Muscle layer of colon (tissue), 2 donors: ENCODE results near the gene ERBB4.

Source experiments
- H3K27ac ChIP-seq: one replicate; pipeline ENCODE4 v1.7.0; 2013; ENCODE audit warnings: low read depth, mild to moderate bottlenecking, low read length, moderate library complexity
- H3K27me3 ChIP-seq, 2 donors: one replicate each; pipeline ENCODE4 v1.7.0; 2013; ENCODE audit warnings: low read length in 2 of 2, mild to moderate bottlenecking in 2 of 2; ENCODE audit not compliant: insufficient read depth in 2 of 2, control insufficient read depth in 1 of 2
- H3K36me3 ChIP-seq: one replicate; pipeline ENCODE4 v1.7.0; 2013; ENCODE audit warnings: mild to moderate bottlenecking, low read length; ENCODE audit not compliant: insufficient read depth
- H3K4me1 ChIP-seq: one replicate; pipeline ENCODE4 v1.7.0; 2013; ENCODE audit warnings: mild to moderate bottlenecking, low read length; ENCODE audit not compliant: insufficient read depth
- H3K4me3 ChIP-seq, 2 donors: one replicate each; pipeline ENCODE4 v1.7.0; 2013; ENCODE audit warnings: low read length in 2 of 2, low read depth in 1 of 2, mild to moderate bottlenecking in 1 of 2, moderate library complexity in 1 of 2
- H3K9ac ChIP-seq: one replicate; pipeline ENCODE4 v1.7.0; 2013; ENCODE audit warnings: low read length
- H3K9me3 ChIP-seq: one replicate; pipeline ENCODE4 v1.7.0; 2013; ENCODE audit warnings: mild to moderate bottlenecking, low read length
- donor health status: abdominal sarcoma.
- donor health status: Adenocarcinoma of cecum.

Gene ERBB4

DNA sequence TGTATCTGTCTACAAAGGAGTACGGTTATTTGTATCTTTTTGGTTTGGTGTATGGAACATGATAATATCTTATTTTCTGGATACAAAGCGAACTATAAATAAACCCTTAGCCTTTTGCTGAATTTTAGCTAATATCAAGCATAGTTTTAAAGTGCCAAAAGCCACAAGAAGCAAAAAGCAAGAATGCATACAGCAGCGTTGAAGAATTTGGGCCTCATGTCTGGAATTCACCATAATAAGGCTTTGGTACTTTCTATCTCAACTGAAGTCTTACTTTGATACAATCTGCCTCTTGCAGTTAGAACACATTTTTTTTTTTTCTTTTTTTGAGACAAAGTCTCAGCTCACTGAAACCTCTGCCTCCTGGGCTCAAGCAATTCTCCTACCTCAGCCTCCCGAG lies 151.5 kb downstream of the ERBB4 start:
- Histone ChIP-seq H3K4me1 (no peaks in the 10 kb centered on the region), H3K9ac (no peak overlapping the region), H3K9me3 (no peaks in the 10 kb centered on the region), H3K27me3 (no peaks in the 10 kb centered on the region), H3K4me3 (no peak overlapping the region), H3K36me3 (no peaks in the 10 kb centered on the region), H3K27ac (no peak overlapping the region)

DNA sequence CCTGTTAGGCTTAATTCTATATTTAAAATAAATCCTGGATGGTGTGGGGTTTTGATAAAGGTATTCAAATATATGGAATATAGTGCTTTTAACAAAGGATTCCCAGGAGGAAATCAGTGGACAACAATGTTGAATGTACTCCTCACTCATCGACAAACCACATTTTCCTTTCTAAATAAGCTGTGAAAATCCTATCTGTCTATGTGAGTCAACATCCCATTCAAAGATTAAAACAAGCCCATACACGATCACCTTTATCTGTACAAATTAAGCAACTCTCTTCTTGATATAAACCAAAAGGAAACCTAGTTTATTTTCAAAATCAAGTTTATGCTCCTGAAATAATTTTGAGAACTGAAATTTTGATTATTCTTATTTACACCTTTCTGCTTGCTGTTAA lies 153.4 kb downstream of the ERBB4 start:
- H3K9ac ChIP-seq: no peak overlapping the region
- no peaks in the 10 kb centered on the region for H3K9me3 ChIP-seq
- no peaks in the 10 kb centered on the region for H3K27me3 ChIP-seq
- no peak overlapping the region for H3K4me3 ChIP-seq
- no peaks in the 10 kb centered on the region for H3K4me1 ChIP-seq
- no peaks in the 10 kb centered on the region for H3K36me3 ChIP-seq
- no peak overlapping the region for H3K27ac ChIP-seq

DNA sequence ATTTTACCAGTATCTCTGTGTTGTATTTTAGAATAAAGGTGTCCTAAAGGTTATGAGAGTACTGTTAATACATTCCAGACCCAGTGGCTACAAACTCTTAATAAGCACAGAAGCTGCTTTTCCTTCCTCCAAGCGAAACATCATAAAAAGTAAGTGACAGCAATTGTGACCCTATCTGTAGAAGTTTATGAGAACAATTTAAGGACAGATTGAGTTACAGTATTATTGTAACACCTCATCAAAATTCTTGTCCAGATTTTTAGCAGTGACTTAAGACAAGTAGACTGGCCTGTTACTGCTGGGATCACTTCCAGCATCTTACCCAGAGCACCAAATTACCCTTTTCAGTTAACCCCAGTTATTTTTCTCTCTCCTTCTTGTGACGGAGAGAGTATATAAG lies 154.6 kb downstream of the ERBB4 start:
- Histone ChIP-seq H3K9ac (no peak overlapping the region), H3K27me3 (no peaks in the 10 kb centered on the region), H3K9me3 (no peaks in the 10 kb centered on the region), H3K27ac (no peak overlapping the region), H3K4me3 (no peak overlapping the region), H3K4me1 (no peaks in the 10 kb centered on the region), H3K36me3 (no peaks in the 10 kb centered on the region)

DNA sequence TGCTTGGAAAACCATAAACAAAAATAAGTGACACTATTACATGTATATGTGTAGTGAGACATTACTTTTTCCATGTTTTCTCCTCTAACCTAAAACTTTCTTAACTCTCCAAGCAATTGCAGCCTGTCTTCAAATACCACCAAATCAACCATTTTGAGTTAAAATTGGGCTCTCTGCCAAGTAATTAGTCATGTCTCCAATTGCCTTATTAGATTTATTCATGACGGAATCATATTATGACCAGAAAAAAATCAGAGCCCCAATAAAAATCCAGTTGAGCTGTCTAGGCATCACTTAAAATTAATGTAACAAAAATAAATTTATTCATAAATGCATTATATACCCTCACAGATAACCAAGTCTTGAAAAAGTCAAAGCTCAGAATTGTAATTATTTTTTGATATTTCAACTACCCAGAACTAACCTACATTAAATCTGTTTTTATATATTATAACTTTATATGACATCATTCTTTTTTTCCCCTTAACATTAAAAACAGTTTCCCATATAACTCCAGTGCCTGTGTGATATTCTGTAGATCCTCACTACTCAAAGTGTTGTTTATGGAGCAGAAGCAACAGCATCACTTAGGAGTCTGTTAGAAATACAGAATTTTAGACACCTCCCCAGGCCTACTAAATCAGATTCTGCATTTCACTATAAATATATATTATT lies 157.0 kb downstream of the ERBB4 start:
- Histone ChIP-seq H3K27me3 (no peaks in the 10 kb centered on the region), H3K4me1 (no peaks in the 10 kb centered on the region)

DNA sequence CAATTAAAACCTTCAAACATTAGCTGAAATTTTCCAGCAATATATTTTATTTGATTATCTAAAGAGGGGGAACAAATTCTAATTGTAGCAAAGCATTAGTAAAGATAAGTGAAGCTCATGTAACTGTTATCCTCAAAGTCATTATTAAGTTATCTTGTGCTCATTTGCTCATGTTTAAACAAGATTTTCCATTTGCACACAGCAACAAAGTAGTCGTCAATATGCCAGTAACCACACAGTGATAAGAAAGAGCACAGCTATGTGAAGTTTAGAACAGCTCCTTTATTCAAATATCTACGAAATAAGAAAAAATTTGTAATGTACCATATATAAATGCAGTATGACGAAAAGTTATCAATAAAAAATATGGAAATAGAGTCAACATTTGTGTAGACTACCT lies 159.5 kb downstream of the ERBB4 start:
- no peak overlapping the region for H3K27ac ChIP-seq
- no peaks in the 10 kb centered on the region for H3K4me1 ChIP-seq
- H3K36me3 ChIP-seq: no peaks in the 10 kb centered on the region
- H3K27me3 ChIP-seq: no peaks in the 10 kb centered on the region
- H3K4me3 ChIP-seq: no peak overlapping the region
- H3K9me3 ChIP-seq: no peaks in the 10 kb centered on the region
- H3K9ac ChIP-seq: no peak overlapping the region

More for the DNA sequence above, 157.0 kb downstream of the ERBB4 start:
- no peaks in the 10 kb centered on the region for H3K9me3 ChIP-seq
- no peak overlapping the region for H3K27ac ChIP-seq
- no peak overlapping the region for H3K9ac ChIP-seq
- no peak overlapping the region for H3K4me3 ChIP-seq
- H3K36me3 ChIP-seq: no peaks in the 10 kb centered on the region

DNA sequence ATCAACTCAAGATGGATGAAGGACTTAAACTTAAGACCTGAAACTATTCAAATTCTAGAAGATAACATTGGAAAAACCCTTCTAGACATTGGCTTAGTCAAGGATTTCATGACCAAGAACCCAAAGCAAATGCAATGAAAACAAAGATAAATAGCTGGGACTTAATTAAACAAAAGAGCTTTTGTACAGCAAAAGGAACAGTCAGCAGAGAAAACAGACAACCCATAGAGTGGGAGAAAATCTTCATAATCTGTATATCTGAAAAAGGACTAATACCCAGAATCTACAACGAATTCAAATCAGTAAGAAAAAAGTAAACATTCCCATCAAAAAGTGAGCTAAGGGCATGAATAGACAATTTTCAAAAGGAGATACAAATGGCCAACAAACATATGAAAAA lies 171.2 kb downstream of the ERBB4 start:
- Histone ChIP-seq H3K36me3 (no peaks in the 10 kb centered on the region), H3K9me3 (no peaks in the 10 kb centered on the region), H3K4me1 (no peaks in the 10 kb centered on the region), H3K4me3 (no peak overlapping the region), H3K27ac (no peak overlapping the region), H3K9ac (no peak overlapping the region), H3K27me3 (no peaks in the 10 kb centered on the region)

DNA sequence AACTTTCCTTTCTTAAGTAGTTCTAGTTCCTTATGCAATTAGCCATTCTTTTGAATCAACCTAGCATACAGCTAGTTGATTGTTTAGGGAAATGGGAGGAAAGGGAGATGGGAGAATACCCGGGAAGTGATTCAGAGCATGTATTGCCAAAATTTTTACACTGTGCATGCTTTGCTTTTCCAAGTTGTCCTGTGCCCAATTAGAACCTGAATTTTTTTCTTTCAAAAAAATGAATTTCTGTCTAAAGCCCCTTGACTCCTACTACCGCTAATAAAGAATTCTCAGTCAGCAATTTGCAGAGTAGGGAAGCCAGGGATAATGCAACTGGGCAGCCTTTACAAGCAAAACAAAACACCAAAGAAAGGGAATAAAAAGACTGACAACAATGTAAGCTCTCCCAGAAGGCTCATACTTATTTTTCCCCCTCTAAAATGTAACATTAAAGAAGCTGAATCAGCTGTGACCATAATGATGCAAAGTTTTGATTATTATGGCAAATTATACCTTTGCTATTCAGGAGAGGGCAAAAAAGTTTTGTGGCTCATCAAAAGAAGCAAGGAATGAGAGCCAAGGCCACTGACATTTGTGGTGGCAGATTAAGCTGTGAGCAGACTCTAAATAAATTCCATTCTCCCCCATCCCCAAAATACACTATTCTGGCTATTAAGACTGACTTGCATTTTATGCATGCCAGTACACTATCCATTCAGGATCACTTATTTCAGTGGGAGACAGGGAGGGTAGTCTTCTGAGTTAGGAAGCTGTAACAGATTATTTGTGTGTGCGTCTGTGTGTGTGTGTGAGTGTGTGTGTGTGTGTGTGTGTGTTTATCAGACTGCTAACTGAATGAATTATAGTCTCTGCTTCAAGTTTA lies 174.3 kb downstream of the ERBB4 start:
- no peaks in the 10 kb centered on the region for H3K36me3 ChIP-seq
- H3K4me3 ChIP-seq: no peak overlapping the region
- H3K27ac ChIP-seq: no peak overlapping the region
- H3K27me3 ChIP-seq: no peaks in the 10 kb centered on the region
- H3K9ac ChIP-seq: no peak overlapping the region
- H3K9me3 ChIP-seq: no peaks in the 10 kb centered on the region
- H3K4me1 ChIP-seq: no peaks in the 10 kb centered on the region

DNA sequence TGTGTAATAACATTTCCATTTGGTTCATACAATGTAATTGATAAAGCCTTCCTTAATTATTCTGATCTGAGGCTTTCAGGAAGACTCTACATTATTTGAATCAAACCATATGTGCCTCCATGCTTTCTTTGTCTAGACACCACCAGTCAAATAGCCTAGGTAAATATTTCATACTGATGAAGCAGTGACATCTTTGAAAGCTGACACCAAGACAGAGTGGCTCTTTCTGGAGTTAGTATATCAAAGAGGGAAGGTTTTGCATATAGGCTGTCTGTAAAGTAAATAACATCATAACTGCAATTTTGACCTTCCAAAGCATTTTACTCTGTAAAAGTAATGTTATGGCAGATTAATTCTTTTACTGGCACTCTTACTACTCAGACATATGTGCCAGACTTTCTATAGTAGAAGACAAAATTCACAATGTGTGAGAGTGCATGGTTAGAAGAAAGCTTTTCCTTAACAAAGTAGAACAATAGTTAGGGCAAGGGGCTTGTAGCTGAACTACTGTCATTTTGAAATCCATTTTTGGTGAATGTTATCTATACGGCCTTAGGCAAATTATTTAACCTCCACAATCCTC lies 177.3 kb downstream of the ERBB4 start:
- H3K4me3 ChIP-seq: no peak overlapping the region
- H3K27ac ChIP-seq: no peak overlapping the region

DNA sequence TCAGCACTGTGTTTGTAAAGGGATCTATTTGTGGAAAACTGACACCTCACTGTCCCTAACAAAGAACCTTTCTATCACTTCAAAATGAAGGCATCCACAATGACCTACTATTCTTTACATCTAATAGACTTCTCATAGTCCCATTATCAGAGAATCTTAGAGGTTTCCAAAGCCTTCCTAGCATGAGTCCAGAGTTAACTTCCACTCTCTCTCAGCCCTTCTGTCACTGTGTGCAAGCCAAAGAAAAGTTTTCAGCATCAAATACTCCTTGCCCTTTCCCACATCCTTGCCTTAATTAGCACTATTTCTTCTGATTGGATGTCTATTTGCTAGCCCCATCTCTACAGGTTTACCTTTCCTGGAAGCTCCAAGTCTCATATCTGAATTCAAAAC lies 178.5 kb downstream of the ERBB4 start:
- H3K4me1 ChIP-seq: no peaks in the 10 kb centered on the region
- H3K36me3 ChIP-seq: no peaks in the 10 kb centered on the region
- no peak overlapping the region for H3K9ac ChIP-seq
- no peak overlapping the region for H3K4me3 ChIP-seq
- H3K9me3 ChIP-seq: no peaks in the 10 kb centered on the region
- no peak overlapping the region for H3K27ac ChIP-seq
- no peaks in the 10 kb centered on the region for H3K27me3 ChIP-seq

More for the DNA sequence above, 177.3 kb downstream of the ERBB4 start:
- no peak overlapping the region for H3K9ac ChIP-seq
- H3K9me3 ChIP-seq: no peaks in the 10 kb centered on the region
- H3K36me3 ChIP-seq: no peaks in the 10 kb centered on the region
- H3K27me3 ChIP-seq: no peaks in the 10 kb centered on the region
- no peaks in the 10 kb centered on the region for H3K4me1 ChIP-seq

DNA sequence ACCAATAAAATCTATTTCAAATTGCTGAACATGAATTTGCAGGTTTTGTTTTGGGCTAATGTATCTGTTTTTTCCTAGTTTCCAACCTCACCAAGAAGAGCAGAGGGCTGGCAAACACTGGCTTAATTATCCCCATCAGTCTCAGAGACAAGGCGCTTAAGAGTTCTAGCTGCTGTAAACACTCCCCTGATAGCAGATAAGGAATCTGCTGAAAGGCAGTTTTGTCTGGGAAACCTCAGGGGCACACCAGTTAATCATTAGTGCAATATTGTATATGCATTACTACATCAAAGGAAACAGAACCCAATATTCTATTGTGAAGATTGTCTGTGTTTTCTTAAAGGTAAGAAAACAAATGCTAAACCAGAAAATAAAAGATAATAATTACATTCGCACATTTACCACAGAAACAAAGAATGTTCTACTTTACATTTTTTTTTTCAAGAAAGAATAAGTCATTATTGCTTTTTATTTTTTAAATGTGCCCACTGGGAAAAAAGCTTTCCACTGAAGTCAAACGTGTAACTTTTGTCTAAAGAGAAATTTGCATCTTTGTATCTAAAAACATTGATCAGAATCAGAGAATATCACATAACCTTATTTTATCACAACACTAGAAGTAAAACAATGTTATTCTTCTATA lies 179.1 kb downstream of the ERBB4 start:
- H3K4me3 ChIP-seq: no peak overlapping the region
- no peaks in the 10 kb centered on the region for H3K4me1 ChIP-seq
- H3K27me3 ChIP-seq: no peaks in the 10 kb centered on the region
- H3K9ac ChIP-seq: no peak overlapping the region
- no peaks in the 10 kb centered on the region for H3K36me3 ChIP-seq
- no peaks in the 10 kb centered on the region for H3K9me3 ChIP-seq
- no peak overlapping the region for H3K27ac ChIP-seq

DNA sequence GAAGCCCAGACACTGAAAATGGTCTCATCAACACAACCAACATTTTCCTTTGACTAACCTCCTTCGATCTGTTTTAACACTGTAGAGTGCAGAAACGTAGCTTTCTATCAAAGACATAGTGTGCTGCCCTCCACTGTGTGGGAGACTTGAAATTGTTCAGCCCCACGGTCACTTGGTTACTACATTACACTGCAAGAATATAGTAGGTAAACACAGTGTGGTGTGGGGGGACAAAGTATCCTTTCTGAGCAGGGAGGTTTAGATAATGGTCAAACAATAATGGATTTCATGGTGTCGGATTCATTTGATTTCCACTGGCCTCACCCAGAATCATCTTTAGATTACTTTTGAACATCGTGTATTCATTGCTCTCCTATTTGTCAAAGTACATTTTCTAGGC lies 181.0 kb downstream of the ERBB4 start:
- Histone ChIP-seq H3K4me3 (no peak overlapping the region), H3K9ac (no peak overlapping the region), H3K27me3 (no peaks in the 10 kb centered on the region), H3K36me3 (no peaks in the 10 kb centered on the region), H3K4me1 (no peaks in the 10 kb centered on the region), H3K27ac (no peak overlapping the region), H3K9me3 (no peaks in the 10 kb centered on the region)
